Memory B cell (primary cell): ENCODE results near the gene TNS1.

Experiments
- ATAC-seq: fragments of 150-1000 bp; cut with Tn5 transposase; 2 replicates; pipeline ENCODE4 v1.10.0; 2021; ENCODE audit warnings: low read depth, mild to moderate bottlenecking, moderate library complexity
- DNase-seq, 2 donors: peaks; one replicate each; pipeline ENCODE4 v3.0.0; 2022; ENCODE audit warnings: low spot score in 2 of 2
- H3K27ac Mint-ChIP-seq: one replicate; pipeline ENCODE4 v1.8.0; 2022; ENCODE audit warnings: mild to moderate bottlenecking, moderate library complexity, mixed read lengths
- H3K27me3 Mint-ChIP-seq: one replicate; pipeline ENCODE4 v1.8.0; 2022; ENCODE audit warnings: mixed read lengths
- H3K36me3 Mint-ChIP-seq: one replicate; pipeline ENCODE4 v1.8.0; 2022; ENCODE audit warnings: mild to moderate bottlenecking, mixed read lengths
- H3K4me1 Mint-ChIP-seq: one replicate; pipeline ENCODE4 v1.8.0; 2022; ENCODE audit warnings: mixed read lengths
- H3K4me3 Mint-ChIP-seq: one replicate; pipeline ENCODE4 v1.8.0; 2022; ENCODE audit warnings: mild to moderate bottlenecking, moderate library complexity, mixed read lengths
- H3K9me3 Mint-ChIP-seq: one replicate; pipeline ENCODE4 v1.8.0; 2022; ENCODE audit warnings: mixed read lengths

Gene TNS1

DNA sequence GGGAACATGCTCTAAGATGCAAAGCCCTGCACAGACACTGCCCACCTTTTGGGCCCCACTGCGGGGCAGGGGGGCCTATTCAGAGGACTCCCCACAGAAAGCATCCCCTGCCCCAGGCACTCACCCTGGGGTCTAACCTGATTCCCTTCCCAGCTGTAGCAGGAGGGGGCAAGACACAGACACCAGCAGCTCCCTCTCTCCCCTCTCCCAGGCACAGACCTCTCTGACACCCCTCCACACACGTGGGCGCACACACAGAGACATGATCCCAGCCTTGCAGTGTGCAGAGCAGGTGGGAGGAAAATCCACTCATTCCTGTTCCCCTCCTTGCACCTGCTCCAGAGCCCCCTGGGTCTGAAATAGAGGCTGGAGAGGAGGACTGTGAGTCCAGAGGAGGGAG lies 10.7 kb downstream of the TNS1 start:
- DNase-seq = no peak
- Mint-ChIP-seq H3K4me1 (peaks cover 3% of the 10 kb centered on the region), H3K27me3 (peaks cover 13% of the 10 kb centered on the region), H3K9me3 (no peaks in the 10 kb centered on the region), H3K4me3 (no peak overlapping the region), H3K36me3 (no peaks in the 10 kb centered on the region), H3K27ac (no peak overlapping the region)
- ATAC-seq = no peak

DNA sequence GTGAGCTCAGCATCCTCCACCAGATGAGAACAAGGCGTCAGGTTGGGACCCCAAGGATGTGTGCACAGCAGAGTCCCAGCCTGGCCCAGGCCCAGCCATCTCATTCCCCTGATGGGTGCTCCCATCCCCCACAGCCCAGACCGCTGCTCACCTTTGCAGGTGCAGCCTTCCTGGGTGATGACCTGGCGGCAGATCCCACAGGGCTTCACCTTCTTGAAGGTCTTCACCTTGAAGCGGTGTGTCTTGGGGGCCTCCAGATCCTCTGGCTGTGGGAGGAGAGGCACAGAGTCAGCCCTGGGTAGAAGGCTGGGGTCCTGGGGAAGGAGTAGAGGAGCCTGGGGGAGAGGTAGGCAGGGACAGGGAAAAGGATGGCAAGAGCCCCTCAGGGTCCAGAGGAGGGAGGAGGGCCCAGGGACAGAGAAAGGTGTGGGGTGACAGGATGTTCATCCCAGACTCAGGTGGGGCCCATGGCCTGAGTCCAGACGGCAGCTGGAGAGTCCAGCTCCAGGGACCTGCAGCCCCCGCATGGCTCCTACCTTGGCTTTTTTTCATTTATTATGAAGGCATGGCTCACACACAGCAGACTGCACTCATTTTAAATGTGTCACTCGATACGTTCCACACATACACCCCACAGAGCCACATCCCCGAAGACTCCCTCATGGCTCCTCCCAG lies 11.9 kb downstream of the TNS1 start:
- no peaks in the 10 kb centered on the region for H3K9me3 Mint-ChIP-seq
- ATAC-seq (no peak), DNase-seq (no peak)
- H3K4me3 Mint-ChIP-seq = no peak overlapping the region
- no peaks in the 10 kb centered on the region for H3K36me3 Mint-ChIP-seq
- peaks cover 3% of the 10 kb centered on the region for H3K4me1 Mint-ChIP-seq
- H3K27me3 Mint-ChIP-seq = peaks cover 10% of the 10 kb centered on the region
- no peak overlapping the region for H3K27ac Mint-ChIP-seq

DNA sequence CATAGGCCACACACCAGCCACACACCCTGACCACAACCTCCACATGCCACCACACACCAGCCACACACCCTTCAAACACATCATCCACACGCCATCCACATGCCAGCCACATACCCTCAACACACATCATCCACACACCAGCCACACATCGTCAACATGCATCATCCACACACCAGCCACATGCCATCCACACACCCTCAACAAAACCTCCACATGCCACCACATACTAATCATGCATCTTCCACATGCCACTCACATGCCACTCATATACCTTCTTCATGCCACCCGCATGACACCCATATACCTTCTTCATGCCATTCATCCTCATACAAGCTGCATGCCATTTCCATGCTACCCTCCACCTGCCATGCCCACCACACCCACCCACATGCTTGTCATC lies 12.4 kb downstream of the TNS1 start:
- no peaks in the 10 kb centered on the region for H3K36me3 Mint-ChIP-seq

DNA sequence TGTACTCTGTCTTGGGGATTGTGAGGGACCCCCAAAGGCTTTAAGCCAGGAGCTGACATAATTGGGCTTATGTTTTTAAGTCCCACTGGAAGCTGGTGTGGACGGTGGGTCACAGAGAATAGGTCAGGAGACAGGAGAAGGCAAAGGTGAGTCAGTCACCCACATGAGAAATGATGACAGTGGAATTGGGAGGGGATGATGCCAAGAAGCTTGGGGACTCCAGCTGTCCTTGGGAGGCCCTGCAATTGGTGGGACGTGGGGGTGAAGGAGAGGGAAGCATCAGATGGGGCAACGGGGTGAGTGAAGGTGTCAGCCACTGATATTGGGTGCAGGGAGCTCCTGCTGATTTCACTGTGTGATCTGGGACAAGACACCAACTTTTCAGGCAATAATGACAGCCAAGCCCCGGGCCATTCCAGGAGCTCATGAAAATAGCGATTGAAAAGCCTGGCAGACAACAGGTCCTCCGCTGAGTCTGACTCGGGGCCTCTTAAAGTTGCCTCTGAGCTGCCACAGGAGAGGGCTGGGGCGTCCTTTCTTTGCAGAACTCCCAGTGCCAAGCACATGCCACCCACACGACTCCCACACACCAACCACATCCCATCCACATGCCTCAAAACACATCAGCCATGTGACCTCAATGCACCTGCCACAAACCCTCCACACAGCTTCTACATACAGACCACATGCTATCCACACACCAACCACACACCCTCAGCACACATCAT lies 13.4 kb downstream of the TNS1 start:
- ATAC-seq = no peak

More for the DNA sequence above, 12.4 kb downstream of the TNS1 start:
- Mint-ChIP-seq H3K27ac (no peak overlapping the region), H3K27me3 (peaks cover 10% of the 10 kb centered on the region), H3K9me3 (no peaks in the 10 kb centered on the region), H3K4me3 (no peak overlapping the region), H3K4me1 (peaks cover 3% of the 10 kb centered on the region)
- ATAC-seq (no peak), DNase-seq (no peak)

GRCh38 chr2:217988840-217989204 lies 14.0 kb downstream of the TNS1 start:
- Mint-ChIP-seq H3K4me3 (no peak overlapping the region), H3K36me3 (no peaks in the 10 kb centered on the region), H3K4me1 (peaks cover 3% of the 10 kb centered on the region), H3K27ac (no peak overlapping the region), H3K9me3 (no peaks in the 10 kb centered on the region), H3K27me3 (peaks cover 10% of the 10 kb centered on the region)
- DNase-seq (no peak), ATAC-seq (no peak)

More for the DNA sequence above, 13.4 kb downstream of the TNS1 start:
- H3K36me3 Mint-ChIP-seq = no peaks in the 10 kb centered on the region
- peaks cover 10% of the 10 kb centered on the region for H3K27me3 Mint-ChIP-seq
- H3K4me3 Mint-ChIP-seq = no peak overlapping the region
- no peak for DNase-seq
- H3K4me1 Mint-ChIP-seq = peaks cover 3% of the 10 kb centered on the region
- no peak overlapping the region for H3K27ac Mint-ChIP-seq
- H3K9me3 Mint-ChIP-seq = no peaks in the 10 kb centered on the region

- H3K9me3 Mint-ChIP-seq = no peaks in the 10 kb centered on the region
- H3K27me3 Mint-ChIP-seq = peaks cover 10% of the 10 kb centered on the region
- no peak overlapping the region for H3K27ac Mint-ChIP-seq
- H3K4me1 Mint-ChIP-seq = peaks cover 3% of the 10 kb centered on the region
- peak; percentile 77 for ATAC-seq
- peak; percentile 69 to 85 for DNase-seq
- no peak overlapping the region for H3K4me3 Mint-ChIP-seq
- H3K36me3 Mint-ChIP-seq = no peaks in the 10 kb centered on the region
Measured at GRCh38 chr2:217988014-217988839, 14.6 kb downstream of the TNS1 start.

- Mint-ChIP-seq H3K36me3 (no peaks in the 10 kb centered on the region), H3K4me3 (no peak overlapping the region), H3K27ac (no peak overlapping the region), H3K9me3 (no peaks in the 10 kb centered on the region), H3K4me1 (peaks cover 3% of the 10 kb centered on the region), H3K27me3 (peaks cover 7% of the 10 kb centered on the region)
- DNase-seq (no peak), ATAC-seq (no peak)
Measured at GRCh38 chr2:217987391-217987790, 15.4 kb downstream of the TNS1 start.

DNA sequence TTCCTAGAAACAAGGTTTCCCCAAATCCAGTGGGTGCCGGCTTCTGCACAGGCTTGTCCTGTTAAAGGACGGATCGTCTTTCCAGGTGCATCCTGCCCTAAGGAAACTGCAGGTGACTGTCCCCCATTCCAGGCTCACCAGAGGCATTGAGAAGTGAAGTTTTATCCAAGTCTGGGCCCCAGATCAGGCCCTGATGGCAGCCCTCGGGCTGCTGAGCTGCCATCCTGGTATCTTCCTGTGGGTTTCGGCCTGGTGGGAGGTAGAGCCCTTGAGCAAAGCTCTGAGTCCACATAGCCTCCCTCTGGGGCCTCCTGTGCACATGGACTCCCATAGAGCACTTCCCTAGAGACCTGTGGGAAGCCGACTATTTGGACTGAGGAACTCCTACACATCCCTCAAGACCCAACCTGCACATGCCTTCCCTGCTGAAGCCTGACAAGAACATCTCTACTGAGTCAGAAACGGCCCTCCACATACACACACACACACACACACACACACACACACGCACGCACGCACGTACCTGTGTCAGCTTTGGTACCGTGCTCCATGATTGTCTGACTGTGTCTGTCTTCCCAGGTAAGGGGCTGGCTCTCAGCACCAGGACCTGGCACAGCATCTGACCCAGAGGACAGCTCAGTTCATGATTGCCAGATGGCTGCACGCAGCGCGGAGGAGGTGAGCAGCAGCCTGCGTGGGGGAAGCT lies 16.4 kb downstream of the TNS1 start:
- Mint-ChIP-seq H3K27me3 (peaks cover 2% of the 10 kb centered on the region), H3K4me1 (peaks cover 3% of the 10 kb centered on the region), H3K36me3 (no peaks in the 10 kb centered on the region), H3K9me3 (peaks cover 1% of the 10 kb centered on the region), H3K4me3 (no peak overlapping the region), H3K27ac (no peak overlapping the region)
- DNase-seq (no peak), ATAC-seq (no peak)

DNA sequence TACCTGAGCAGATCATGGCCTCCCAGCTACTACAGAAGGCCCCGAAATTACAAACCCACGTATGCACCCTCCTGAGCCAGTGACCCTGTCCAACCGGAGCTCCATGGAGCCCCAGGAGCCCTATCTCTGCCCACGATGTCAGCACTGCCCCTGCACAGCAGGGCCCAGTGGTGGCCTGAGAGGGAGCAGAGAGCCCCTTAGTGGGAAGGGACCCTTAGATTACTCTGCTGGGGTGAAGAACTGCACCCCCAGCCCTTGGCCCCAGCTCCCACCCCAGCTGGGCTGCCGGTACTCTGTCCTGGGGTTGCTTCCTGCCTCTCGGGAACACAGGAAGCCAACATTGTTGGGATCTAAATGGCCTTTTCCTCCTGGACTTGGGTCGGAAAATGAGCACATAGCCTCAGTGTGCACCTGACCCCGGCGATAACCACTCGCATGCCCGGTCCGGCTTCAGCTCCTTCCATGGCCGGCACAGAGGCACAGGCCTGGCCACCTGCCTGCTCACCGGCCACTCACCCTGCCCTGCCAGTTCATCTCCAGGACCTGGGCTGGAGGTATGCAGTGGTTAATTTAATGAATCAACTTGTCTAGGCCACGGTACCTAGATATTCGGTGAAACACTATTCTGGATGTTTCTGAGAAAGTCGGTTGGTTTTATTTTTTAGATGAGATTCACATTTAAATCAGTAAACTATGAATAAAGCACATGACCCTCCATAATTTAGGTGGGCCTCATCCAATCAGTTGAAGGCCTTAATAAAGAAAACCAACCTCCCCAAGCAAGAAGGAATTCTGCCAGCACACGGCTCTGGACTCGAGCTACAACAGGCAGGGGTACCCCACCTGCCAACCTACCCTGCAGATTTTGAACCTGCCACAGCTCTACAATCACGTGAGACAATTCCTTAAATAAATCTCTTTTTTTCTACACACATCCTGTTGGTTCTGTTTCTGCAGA lies 19.2 kb downstream of the TNS1 start:
- ATAC-seq (no peak), DNase-seq (no peak)
- H3K4me1 Mint-ChIP-seq = peaks cover under 1% of the 10 kb centered on the region
- no peak overlapping the region for H3K4me3 Mint-ChIP-seq
- H3K27ac Mint-ChIP-seq = no peak overlapping the region
- H3K36me3 Mint-ChIP-seq = no peaks in the 10 kb centered on the region
- H3K9me3 Mint-ChIP-seq = peaks cover 1% of the 10 kb centered on the region
- H3K27me3 Mint-ChIP-seq = peaks cover 13% of the 10 kb centered on the region

- H3K27me3 Mint-ChIP-seq = peaks cover 13% of the 10 kb centered on the region
- peaks cover 1% of the 10 kb centered on the region for H3K9me3 Mint-ChIP-seq
- ATAC-seq (no peak), DNase-seq (no peak)
- H3K27ac Mint-ChIP-seq = no peak overlapping the region
- H3K36me3 Mint-ChIP-seq = no peaks in the 10 kb centered on the region
- no peak overlapping the region for H3K4me3 Mint-ChIP-seq
- no peaks in the 10 kb centered on the region for H3K4me1 Mint-ChIP-seq
Measured at GRCh38 chr2:217981971-217982370, 20.8 kb downstream of the TNS1 start.

DNA sequence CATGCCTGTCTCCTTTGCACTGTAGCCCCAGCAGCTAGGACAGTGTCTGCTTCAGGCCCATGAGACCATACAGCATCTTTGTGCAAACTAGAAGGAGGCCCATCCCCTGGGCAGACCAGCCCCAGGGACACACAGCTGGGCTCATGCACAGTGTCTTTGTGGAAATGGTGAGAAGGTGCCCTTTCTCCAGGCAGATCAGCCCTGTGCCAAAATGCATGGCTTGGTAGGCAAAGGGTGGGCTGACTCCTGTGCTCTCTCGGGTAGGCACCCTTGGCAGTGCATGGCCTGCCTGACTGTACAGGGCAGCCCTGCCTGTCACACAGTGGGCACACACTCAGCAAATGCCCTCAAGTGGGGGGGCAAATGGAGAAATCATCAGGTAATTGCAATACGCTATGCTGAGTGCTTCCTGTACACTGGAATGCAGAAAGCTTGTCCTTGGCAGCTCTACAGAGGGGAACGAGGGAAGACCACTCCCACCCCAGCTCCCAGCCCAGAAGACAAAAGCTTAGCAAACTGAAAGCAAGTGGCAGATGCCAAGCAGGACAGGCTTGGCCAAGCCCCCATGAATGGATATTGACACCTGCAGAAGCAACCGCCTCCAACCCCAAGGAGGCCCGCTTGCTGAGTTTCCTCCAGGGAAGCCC lies 21.6 kb downstream of the TNS1 start:
- Mint-ChIP-seq H3K4me1 (no peaks in the 10 kb centered on the region), H3K4me3 (no peak overlapping the region), H3K36me3 (no peaks in the 10 kb centered on the region), H3K9me3 (peaks cover 1% of the 10 kb centered on the region), H3K27ac (no peak overlapping the region), H3K27me3 (peaks cover 13% of the 10 kb centered on the region)
- DNase-seq (no peak), ATAC-seq (no peak)

GRCh38 chr2:217980591-217980990 lies 22.2 kb downstream of the TNS1 start:
- H3K27ac Mint-ChIP-seq = no peak overlapping the region
- H3K4me1 Mint-ChIP-seq = no peaks in the 10 kb centered on the region

More at GRCh38 chr2:217980591-217980990, 22.2 kb downstream of the TNS1 start:
- Mint-ChIP-seq H3K4me3 (no peak overlapping the region), H3K27me3 (peaks cover 13% of the 10 kb centered on the region), H3K36me3 (no peaks in the 10 kb centered on the region), H3K9me3 (peaks cover 1% of the 10 kb centered on the region)
- DNase-seq (no peak), ATAC-seq (no peak)
